Measurements from ENCODE around the gene MYADM.
A peak's percentile ranks its signal among the peaks of the same experiment; 100 is the strongest.
"Not testable (repeated sequence)": the region's sequence is repeated elsewhere in the genome, so short reads cannot be mapped to it uniquely, and the experiment has no call there.

MYADM gene, protein sequence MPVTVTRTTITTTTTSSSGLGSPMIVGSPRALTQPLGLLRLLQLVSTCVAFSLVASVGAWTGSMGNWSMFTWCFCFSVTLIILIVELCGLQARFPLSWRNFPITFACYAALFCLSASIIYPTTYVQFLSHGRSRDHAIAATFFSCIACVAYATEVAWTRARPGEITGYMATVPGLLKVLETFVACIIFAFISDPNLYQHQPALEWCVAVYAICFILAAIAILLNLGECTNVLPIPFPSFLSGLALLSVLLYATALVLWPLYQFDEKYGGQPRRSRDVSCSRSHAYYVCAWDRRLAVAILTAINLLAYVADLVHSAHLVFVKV

DNA sequence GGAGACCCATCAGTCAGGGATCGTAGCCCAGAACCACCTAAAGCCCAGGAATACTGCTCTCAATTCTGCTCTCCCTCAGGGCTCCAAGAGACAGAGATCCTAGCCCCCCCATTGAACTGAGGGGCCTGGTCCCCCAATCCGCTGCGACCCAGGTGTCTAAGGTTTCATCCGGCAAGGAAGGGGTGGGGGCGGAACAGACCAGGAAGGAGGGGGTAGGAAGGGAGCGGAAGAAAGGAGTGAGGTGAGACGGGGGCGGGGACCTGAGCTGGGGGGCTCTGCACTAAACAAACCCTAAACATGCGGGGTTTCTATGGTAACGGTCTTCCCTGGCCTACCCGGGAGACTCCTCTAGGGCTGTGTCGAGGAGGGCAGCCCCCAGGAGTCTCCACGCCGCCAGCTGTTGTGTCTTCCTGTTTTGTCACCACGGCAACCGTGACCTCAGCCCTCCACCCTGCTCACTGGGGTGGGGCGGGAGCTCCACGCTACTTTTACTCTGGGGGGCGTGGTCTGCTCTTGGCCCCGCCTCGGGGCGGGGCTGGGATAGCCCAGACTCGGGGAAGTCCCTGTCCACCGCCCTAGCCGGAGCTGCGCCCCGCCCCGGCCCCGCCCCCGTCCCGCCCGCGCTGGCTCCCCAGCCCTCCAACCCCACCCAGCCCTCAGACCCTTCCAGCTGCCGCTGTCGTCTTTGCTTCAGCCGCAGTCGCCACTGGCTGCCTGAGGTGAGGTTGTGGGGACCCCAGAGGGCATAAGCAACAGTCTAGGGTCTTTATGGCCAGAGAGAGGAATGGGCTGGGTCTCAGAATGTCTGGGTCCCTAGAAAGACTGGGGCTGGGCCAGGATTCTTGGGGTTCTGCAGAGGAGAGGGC, at the start of gene MYADM:
Gene MYADM (plus strand): TSS at position 659 of the 866 bp plus-strand sequence. CDS start 5,647 bp downstream, outside the sequence.
- peak; percentile 99 for DNase-seq (ENCODE audit: low read depth)

DNA sequence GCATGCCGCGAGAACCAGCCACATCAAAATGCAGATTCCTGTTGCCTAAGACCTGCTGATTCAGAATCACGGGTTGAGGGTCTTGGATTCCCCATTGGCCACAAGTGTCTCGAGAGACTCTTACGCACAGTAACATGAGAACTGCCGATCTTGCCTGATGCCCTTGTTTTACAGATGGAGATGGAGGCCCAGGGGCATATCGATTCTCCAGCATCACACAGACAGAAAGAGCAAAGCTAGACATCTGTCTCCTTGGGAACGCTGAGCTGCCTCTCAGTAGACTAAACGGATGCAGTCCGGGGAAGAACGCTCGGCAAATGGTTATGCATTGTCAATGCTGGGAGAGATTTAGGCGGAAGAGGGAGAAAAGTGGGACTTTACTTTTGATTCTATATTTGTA, 48.9 kb upstream of the MYADM start:
- DNase-seq (ENCODE audit: low read depth), result no peak

DNA sequence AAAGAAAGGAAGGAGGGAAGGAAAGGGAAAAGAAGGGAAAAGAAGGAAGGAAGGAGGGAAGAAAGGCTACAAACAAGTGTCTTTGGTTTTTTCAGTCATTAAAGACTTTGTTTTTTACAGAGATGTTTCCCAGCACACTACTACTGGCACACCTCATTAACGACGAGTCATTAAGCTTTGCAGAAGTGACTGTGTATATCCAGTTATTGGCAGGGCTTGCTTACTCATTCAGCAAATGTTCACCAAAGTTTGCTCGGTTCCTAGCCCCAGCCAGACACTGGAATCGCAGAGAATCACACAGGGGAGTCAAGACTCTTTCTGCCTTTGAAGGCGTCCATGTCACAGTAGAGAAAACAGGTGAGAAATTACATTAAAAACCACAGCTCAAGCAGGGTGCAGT, 47.8 kb upstream of the MYADM start:
- no peak for DNase-seq (ENCODE audit: low read depth)

DNA sequence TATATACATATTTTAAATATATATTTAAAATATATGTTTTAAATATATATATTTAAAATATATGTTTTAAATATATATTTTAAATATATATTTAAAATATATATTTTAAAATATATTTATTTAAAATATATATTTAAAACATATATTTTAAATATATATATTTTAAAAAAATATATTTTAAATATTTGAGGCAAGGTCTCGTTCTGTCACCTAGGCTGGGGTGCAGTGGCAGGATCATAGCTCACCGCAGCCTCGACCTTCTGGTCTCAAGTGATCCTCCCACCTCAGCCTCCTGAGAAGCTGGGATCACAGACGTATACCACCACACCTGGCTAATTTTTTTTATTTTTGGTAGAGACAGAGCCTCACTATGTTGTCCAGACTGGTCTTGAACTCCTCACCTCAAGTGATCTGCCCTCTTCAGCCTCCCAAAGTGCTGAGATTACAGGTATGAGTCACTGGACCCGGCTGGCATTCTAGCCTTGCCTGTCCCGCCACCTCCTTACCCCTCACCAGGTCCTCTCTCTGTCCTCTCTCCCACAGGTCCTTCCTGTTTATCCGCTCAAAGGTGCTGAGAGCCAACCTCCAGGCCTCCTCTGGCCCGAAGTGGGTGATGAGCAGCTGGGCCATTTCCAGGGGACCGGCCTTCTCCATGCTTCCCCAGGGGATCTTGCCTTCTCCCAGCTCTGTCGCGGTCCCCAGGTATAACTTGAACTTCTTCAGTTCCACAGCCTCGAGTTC, 44.1 kb upstream of the MYADM start:
- no peak for DNase-seq (ENCODE audit: low read depth)

DNA sequence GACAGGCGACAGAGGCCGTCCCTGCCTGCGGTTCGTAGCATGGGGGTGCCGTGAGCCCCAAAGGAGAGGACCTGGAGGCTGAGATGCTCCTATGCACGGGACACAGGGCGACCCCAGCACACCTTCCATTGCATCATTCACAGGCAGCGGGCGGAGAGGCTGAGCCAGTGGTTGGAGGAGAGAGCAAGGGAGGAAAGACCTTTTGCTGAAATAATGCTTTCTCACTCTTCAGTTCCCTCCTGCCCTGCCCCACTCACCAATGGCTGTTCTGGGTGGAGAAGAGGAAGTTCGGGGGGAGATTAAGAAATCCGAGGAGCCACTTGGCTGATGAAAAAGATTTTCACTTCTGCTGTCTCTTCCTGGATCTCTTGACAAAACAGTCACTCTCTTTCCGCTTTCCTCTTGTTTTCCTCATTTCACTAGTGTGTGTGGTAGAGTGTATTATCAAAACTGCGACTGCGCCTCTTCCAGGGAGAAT, 43.5 kb upstream of the MYADM start, which contains the start of gene NLRP12:
Gene NLRP12 (minus strand): TSS at position 181 of the 478 bp plus-strand sequence. CDS start 140 bp downstream, at position 41.
- no peak for DNase-seq (ENCODE audit: low read depth)

DNA sequence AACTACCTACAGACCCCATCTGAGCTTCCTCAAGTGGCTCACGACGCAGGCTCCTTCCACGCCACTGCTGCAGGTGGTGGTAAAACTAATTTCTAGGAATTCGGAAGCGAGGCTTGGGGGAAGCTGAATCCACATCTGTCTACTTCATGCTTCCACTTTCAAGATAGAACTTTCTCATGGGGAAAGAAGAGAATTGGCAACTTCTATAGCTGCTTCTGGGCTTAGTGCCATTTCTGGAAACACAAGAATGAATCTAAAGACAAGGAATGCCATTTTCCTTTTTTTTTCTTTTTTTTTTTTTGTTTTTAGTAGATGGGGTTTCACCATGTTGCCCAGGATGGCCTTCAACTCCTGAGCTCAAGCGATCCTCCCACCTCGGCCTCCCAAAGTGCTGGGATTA, 40.8 kb upstream of the MYADM start:
- no peak for DNase-seq (ENCODE audit: low read depth)

DNA sequence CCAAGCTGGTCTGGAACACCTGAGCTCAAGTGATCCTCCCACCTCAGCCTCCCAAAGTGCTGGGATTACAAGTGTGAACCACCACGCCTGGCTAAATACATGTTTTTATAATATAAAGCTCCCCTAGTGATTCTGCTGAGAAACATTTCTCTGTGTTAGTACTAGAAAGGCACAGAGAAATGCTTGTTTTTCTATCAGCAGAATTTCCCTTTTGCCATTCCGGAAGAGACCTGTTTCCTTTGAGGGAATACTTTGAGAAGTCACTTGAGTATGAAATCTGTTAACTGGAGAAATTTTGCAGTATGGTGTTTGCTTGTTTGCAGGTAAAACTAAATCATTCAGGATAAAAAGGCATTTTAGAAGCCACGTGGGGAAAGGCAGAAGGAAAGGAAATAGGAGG, 39.2 kb upstream of the MYADM start:
- no peak for DNase-seq (ENCODE audit: low read depth)

DNA sequence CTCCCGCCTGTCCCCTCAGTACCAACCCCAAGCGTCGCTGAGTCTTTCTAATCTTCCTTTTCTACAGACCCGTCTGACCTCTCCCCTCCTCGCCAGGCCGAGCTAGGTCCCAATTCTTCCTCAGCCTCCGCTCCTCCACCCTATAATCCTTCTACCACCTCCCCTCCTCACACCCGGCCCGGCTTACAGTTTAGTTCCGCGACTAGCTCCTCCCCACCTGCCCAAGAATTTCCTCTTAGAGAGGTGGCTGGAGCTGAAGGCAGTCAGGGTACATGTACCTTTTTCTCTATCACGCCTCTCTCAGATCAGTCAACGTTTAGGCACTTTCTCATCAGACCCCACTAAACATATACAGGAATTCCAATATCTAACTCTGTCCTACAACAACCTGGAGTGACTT, 34.8 kb upstream of the MYADM start:
- not testable (repeated sequence) for DNase-seq (ENCODE audit: low read depth)

DNA sequence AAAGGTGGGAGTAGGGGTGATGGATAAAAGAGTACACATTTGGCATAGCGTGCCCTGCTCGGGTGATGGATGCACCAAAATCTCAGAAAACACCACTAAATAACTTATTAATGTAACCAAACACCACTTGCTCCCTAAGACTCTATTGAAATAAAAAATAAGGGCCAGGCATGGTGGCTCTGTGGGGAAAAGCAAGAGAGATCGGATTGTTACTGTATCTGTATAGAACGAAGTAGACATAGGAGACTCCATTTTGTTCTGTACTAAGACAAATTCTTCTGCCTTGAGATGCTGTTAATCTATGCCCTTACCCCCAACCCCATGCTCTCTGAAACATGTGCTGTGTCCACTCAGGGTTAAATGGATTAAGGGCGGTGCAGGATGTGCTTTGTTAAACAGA, 29.2 kb upstream of the MYADM start:
- DNase-seq (ENCODE audit: low read depth), result not testable (repeated sequence)

DNA sequence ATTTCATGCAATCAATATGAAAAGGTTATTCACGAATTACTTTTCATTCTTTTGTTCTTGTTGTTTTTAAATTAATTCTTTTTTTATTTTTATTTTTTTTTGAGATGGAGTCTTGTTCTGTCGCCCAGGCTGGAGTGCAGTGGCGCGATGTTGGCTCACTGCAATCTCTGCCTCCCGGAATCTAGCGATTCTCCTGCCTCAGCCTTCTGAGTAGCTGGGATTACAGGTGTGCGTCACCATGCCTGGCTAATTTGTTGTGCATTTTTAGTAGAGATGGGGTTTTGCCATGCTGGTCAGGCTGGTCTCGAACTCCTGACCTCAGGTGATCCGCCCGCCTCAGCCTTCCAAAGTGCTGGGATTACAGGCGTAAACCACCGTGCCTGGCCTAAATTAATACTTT, 27.4 kb upstream of the MYADM start:
- DNase-seq (ENCODE audit: low read depth), result not testable (repeated sequence)

DNA sequence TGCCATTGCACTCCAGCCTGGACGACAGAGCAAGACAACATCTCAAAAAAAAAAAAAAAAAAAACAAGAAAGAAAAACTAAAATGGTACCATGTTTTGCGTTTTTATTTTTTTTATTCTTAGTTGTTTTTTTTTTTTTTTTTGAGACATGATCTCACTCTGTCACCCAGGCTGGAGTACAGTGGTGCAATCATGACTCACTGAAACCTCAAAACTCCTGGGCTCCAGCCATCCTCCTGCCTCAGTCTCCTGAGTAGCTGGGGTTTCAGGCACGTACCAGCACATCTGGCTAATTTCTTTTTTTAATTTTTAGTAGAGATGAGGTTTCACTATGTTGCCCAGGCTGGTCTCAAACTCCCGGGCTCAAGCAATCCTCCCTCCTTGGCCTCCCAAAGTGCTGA, 26.8 kb upstream of the MYADM start:
- DNase-seq (ENCODE audit: low read depth), result not testable (repeated sequence)

DNA sequence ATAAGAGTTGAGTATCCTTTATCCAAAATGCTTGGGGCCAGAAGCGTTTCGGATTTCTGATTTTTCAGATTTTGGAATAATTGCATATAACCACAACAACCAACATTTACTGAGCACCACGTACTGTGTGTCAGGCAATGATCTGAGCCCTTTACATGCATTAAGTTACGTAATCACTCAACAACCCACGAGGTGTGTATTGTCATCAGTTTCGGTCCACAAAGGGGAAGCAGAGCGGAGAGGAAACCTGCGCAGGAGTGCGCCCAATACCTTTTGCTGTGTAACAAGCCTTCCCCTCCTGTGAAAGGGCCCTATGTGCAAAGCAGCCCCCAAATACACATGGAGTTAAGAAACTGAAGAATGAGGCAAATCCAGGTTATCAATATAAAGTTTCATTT, 22.8 kb upstream of the MYADM start:
- no peak for DNase-seq (ENCODE audit: low read depth)

DNA sequence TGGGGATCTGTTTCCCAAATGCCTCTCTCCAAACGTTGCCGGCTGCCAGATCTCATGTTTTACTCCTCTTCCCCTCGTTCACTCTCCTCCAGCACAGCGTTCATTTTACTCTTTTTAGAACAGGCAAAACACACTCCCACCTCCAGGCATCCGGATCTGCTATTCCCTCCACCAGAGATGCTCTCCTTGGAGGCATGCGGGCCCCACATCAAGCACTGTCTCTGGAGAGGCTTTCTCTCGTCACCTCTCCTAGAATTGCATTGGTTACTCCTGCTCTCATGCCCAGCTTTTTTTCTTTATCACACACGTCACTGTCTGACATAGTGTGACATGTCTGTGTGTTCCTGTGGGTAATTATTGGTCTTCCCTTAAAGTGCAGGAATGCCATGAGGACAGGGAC, 20.1 kb upstream of the MYADM start:
- no peak for DNase-seq (ENCODE audit: low read depth)

DNA sequence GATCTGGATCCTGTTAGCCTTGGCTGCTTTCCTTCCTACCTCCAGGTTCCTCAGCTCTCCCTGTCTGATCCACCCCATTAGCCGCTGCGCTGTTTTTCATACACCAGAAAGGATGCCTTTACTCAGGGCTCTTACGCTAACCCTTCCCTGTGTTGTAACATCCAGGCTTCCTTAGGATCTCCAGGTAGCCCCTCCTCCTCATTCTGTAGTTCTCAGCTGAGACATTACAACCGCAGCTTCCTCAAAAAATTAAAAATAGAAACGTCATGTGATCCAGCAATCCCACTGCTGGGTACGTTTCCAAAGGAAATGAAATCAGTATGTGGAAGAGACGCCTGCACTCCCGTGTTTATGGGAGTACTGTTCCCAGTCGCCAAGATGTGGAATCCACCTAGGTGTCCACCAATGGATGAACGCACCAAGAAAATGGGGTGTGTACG, 18.4 kb upstream of the MYADM start:
- no peak for DNase-seq (ENCODE audit: low read depth)

DNA sequence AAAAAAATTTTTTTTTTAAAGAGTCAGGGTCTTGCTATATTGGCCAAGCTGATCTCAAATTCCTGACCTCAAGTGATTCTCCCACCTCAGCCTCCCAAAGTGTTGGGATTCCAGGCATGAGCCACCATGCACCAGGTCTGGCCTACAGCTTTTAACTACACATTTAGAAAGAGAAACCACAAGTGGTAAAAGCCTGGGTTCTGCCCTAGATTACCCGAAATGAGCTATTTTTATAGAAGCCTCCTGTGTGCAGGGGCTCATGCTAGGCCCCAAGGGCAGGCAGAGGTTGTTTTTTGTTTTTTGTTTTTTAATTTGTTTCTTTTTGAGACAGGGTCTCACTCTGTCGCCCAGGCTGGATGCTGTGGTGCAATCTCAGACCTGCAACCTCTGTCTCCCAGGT, 14.0 kb upstream of the MYADM start:
- no peak for DNase-seq (ENCODE audit: low read depth)

DNA sequence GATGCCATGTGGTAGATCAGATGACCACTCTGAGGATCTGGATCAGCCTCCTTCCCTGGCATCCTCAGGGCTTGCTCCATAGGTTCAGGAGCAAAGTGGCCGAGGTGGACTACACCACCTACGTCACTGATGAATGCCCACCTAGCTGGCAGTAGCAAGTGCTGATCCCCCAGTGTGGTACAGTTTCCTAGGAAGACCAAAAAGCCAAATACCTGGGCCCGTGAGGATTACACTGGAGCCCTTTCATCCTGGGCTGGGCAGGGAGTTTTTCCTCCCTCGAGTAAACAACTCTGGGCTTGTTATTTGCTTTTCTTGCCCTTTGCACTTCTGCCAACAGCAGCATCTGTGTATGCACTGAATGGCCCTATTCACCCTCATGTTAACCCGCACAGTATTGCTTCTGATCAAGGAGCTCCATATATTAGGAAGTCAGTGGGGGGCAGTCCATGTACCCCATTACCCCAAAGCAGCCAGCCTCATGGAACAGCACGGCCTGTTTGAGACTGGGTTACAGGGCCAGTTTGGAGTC, 3.3 kb upstream of the MYADM start:
- DNase-seq (ENCODE audit: low read depth), result no peak

DNA sequence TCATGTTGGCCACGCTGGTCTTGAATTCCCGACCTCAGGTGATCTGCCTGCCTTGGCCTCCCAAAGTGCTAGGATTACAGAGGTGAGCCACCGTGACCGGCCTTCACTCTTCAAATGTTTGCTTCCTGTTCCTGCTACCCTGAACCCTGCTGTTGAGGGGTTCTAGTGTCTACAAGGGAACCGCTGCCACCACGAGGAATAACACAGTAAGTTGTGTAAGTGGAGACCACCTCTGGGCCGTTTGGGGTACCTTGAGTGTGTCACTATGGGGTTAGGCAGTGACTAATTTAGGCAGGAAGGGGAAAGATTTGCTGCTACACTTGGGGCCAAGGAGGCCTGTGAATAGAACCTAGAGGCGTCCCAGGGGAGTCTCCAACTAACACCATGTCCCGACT, 2.2 kb upstream of the MYADM start:
- DNase-seq (ENCODE audit: low read depth), result no peak

DNA sequence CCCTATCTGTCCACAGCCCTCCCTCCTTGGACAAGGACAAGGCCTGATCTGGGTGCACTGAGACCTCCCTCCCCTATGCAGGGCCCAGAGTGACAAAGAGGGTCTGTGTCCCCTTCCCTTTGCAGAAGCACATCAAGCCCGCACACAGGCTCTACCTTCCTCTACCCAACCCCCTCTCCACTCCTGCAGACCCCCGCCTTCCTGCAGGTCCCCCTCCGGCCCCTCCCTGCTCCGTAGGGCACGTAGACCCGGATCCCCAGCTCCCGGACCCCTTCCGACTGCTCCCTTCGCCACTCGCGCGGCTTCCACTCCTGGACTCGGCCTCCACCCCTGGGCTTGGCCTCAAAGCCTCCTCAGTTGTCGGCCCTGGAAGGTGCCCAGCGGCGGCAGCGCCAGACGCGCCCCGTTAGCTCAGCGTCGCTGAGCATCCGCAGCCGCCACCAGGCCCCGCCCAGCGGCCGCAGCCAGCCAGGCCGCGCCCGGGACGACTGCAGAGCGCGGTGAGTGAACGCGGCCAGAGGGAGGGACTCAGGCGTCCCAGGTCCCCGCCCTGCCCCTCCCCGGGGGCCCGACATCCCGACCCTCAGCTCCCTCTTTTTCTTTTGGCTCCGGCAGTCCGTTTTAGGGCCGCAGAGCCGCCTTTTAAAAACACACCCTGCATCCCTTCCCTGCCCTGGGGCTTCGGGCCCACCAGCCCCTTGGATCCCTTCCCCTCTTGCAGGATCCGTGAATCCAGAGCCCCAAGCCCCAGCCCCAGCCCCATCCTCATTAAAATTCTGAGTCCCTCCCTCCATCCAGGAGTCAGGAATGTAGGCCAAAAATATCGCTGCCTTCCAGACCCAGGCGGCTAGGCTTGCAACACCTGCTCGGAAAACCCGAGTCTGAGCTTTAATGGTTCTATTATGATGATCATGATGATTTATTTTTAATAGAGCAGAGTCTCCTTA, 1.5 kb upstream of the MYADM start:
- DNase-seq (ENCODE audit: low read depth), result peak; percentile 50

DNA sequence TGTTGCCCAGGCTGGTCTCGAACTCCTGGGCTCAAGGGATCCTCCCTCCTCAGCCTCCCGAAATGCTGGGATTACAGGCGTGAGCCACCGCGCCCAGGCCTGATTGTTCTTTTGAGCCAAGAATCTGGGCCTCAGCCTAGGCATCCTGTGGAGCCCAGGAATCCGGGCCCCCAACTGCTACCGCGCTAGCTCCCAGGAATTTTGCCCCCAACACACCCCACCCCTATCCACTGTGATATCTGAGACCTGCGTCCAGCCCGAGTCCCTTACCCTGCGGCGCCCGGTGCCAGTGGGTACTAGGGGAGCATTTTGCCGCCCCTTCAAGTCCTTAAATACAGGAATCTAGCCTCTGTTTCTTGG, 838 bp upstream of the MYADM start:
- no peak for DNase-seq (ENCODE audit: low read depth)

DNA sequence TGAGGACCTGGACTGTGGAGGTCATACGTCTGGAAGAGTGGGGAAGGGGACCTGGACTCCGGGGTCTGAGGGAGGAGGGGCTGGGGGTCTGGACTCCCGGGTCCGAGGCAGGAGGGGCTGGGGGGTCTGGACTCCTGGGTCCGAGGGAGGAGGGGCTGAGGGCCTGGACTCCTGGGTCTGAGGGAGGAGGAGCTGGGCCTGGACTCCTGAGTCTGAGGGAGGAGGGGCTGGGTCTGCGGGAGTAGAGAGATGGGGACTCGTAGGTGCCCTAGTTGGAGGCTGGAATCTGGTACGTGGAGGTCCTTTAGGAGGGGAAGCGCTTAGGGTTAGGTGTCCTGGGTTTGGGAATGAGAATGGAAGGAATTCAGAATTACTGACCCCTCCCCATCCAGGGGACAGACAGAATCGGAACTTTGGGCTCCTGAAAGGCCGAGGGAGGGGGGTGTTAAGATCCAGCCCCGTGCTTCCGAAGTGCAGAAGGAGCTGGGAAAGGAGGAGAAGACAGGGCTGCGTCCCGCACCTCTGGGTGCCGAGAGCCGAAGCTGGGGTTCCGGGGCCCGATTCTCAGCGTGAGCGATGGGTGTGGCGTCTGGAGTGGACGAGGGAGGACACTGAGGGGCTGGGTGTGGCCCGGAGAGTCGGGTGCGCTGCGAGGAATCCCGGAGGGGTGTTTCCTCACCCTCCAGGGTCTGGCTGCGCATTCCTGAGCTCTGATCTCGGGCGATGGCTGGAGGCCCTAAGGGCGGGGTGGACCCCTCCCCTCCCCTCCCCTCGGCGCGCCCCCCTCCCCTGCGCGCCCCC, 608 bp downstream of the MYADM start:
- DNase-seq (ENCODE audit: low read depth), result no peak
